Activated CD4-positive, CD25-positive, alpha-beta regulatory T cell (primary cell): ENCODE measurements around the gene OVCA2.

ENCODE experiments used
- DNase-seq, 4 experiments: peaks; one replicate each; lab custom pipeline; 2025; lab: John Stamatoyannopoulos, UW

OVCA2 gene

DNA sequence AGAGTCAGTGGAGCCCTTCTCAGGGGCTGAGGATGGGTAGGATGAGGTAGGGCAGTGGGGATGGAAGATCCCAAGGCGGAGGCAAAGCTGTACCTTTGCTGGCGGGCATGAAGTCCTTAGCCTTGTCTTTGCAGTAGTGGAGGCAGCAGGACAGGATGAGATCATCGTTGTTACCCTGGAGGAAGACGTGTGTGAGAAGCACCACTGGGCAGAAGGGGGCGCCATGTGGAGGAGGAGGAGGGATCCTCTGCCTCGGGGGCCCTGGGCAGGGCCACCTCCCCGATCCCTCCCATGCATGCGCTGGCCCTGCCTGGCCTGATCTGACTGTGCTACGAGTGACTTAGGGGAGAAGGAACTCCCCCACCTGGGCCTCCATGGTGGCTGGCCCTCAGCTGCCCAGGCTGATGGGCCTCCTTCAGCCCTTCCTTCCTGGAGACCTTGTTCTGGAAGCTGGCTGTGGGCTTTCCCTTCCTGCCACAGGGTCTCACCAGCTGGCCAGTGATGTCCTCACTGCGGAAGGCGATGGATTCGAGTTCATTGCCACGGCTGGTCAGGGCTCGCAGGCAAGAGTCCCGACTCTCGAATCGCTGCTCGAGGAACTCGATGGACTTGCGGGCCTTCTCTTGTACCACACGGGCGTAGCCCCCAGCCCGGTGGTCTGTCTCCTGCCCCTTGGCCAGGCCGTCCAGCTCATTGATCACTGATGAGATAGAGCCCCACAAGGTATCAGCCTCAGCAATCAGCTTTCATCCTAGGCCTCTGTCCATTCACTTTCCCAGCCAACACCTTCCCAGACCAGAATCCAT, 23.4 kb downstream of the OVCA2 start:
- DNase-seq, result peak; percentile 21 to 41 (median 30)

GRCh38 chr17:2065949-2066400, 24.2 kb downstream of the OVCA2 start:
- DNase-seq, result no peak

GRCh38 chr17:2067048-2067561, 25.3 kb downstream of the OVCA2 start:
- no peak for DNase-seq

DNA sequence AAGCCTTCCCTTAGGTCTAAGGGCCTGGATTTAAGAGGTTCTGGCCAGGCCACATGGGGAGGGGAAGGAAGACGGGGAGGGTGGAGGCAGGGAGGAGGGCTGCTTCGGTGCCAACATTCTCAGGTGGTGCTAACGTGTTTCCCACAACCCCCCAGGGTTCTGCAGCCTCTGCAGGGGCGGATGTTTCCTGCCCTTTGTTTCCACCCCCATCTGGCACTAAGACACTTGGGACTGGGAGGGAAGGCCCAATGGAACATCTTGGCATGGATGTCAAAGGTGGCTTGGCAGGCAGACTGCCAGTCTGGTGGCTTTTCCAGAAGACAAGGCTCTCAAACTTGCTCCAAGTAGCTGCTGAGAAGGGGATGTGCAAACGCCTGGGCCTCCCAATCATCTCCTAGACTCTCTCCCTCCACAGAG, 25.8 kb downstream of the OVCA2 start:
- no peak for DNase-seq

- no peak for DNase-seq
These were observed 26.3 kb downstream of the OVCA2 start for GRCh38 chr17:2068031-2068518.

DNA sequence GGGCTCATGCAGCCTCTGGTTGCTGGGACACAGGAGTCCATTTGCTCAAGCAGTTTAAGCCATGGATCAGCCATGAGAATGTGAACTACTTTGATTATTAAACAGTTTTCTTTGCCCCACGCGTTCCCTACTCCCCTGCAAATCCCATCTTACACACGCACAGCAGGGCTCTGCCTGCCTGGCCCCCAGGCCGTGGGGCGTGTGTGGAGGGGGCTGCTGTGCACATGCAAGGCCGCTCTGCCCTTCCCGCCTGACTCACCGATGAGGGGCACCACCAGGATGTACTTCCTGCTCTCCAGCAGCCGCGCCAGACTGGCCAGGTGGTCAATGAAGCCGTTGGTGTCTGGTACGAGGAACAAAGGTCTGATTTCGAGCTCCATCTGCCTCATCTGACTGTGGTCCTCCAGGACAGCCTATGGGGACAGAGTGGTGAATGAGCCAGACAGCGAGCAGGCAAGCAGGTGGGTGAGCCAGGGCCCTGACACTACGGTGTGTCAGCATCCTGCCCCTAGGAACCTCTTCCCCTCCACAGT, 26.8 kb downstream of the OVCA2 start:
- DNase-seq, result no peak

DNA sequence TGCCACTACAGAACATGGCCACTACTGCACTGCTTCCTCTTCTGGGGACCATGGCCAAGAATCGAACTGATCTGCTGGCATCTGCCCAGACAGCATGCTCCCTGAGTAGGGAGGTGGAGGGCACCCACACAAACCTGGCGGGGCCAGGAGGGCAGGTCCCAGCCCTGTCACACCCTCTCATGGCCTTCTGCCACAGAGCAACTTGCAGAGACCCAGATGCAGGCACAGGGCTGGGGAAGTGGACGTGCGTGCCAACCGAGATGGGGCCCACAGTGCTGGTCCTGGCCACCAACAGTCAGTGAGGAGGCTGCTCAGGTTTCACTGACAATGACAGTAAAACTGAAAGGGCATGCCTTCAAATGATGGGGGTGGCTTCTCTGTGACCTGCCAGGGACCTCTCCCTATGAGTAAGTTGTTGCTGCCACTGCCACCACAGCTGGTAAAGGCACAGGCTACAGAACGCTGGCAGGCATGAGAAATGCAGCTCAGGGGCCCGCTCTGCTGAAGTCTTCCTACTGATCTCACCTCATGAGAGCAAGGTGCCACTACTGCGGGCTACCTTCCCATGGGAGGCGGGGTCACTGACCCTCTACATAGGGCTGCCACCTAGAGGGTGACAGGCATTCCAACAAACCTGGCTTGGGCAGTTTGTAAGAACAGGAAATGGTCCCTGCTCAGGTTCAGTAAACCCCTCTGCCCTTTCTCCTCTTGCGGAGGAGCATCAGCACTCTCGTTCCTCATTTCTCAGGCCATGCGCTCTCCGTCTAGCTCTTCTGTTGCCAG, 28.6 kb downstream of the OVCA2 start:
- peak in 2 of 4 experiments; percentile 35 to 46 for DNase-seq

GRCh38 chr17:2071024-2071385, 29.2 kb downstream of the OVCA2 start:
- no peak for DNase-seq

DNA sequence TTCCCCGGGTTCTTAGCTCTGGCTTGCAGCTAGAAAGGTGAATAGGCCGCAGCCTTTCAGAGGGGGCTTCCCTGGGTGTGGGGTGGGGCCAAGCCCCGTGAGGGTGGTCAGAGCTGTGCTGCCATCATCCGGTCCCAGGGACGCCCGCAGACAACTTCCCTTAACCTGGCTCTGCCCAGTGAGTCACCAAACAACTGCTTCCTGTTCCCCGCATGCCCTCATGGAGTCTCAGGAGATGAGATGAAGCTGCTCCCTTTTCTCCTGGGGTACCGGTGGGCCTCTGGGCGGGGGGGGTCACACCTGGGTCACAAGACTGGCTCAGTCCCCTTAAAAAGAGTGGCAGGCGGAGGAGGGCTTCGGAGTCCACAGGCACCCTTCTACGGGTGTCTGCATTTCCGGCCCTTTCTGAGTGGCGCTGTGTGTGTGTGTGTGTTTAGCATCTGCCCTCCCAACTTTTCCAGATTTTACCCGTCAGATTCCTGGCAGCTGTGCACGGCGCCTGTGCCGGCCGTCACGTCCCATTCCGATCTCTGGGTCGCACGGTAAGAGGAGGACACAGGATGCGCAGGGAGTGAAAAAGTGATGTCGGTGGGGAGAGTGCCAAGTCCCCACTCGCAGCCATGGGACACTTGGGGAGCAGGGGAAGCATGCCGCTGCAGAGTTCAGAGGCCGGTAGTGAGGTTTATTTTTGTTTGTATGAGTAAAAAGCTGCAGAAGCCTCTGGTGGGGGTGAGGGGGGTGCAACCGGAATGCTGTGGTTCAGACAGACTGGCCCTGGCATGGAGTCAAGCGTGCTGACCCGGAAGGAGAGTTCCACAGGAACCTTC, 29.8 kb downstream of the OVCA2 start:
- no peak for DNase-seq

DNA sequence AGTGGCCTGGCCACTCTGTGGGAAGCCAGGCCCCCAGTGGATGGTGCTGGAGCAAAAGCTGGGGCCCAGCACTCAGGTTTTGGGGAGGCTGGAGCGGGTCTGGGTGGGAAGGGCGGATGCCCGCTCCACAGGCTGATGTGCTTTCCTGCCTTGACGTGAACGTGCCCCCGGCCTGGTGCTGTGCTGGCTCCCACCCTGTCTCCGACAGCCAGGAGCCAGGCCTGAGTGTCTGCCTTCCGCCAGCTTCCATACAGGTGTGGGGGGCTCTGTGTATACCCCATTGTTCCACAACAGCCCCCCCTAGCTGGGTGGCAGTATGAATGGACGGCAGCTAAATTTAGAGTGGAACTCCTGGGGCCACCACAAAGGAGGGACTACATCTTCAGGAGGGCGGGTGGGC, 33.1 kb downstream of the OVCA2 start:
- DNase-seq, result no peak

GRCh38 chr17:2075336-2076086, 33.7 kb downstream of the OVCA2 start:
- DNase-seq, result no peak

DNA sequence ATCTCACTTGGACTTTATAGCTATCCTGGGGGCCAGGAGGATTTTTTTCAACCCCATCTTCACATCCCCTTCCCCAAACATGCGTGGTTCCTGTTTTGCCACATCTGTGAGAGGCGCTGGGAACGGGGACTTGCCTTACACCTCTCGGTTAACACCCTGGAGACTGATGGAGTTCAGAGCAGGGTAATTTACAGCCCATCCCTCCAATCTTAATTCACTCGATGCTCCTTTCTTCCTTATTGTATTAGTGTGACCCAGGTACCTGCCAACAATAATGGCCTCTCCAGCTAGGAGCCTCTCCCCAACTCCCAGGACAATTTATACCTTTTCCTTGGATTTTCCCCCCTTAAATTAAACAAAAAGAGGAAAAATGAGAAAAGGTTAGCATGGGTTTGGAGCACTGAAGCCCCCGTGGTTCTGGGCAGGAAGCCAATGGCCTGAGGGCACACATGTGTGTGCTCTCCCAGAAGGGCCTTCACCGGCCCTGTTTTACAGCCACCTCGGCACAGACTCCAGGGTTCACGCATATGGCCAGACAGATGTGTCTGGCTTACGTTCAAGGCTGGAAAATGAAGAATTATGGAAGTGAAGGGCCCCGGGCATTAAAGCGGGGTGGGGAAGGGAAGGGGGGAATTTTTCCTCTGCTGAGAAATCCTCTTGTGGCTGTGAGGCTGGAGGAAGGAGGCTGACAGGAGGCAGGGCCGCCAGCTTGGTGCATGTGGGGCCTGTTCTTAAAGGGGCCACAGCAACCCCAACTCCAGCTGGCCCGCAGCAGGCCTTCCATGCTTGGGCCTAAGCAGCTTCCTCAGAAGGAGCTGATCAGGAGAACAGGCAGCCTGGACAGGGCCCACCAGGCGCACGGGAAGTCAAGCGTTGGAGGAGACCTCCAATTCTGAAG, 34.5 kb downstream of the OVCA2 start:
- DNase-seq, result no peak

GRCh38 chr17:2077040-2077439, 35.2 kb downstream of the OVCA2 start:
- DNase-seq, result no peak

- no peak for DNase-seq
These were observed 39.7 kb downstream of the OVCA2 start for GRCh38 chr17:2081564-2081963.

- DNase-seq, result no peak
These were observed 40.4 kb downstream of the OVCA2 start for GRCh38 chr17:2082003-2082781.

GRCh38 chr17:2083613-2084035, 41.8 kb downstream of the OVCA2 start:
- no peak for DNase-seq

- no peak for DNase-seq
These were observed 42.4 kb downstream of the OVCA2 start for GRCh38 chr17:2084036-2084765.
